GM21528 (cell line): ENCODE results near the gene KIFC3.
"Not testable (repeated sequence)": the region's sequence is repeated elsewhere in the genome, so short reads cannot be mapped to it uniquely, and the experiment has no call there.

Source experiments
- ATAC-seq: cut with Tn5 transposase; IDR thresholded peaks from one replicate; pipeline ENCODE4 v1.9.1; 2021; ENCODE audit warnings: mild to moderate bottlenecking, moderate library complexity; ENCODE audit not compliant: unreplicated experiment, low FRiP score

Gene KIFC3, protein sequence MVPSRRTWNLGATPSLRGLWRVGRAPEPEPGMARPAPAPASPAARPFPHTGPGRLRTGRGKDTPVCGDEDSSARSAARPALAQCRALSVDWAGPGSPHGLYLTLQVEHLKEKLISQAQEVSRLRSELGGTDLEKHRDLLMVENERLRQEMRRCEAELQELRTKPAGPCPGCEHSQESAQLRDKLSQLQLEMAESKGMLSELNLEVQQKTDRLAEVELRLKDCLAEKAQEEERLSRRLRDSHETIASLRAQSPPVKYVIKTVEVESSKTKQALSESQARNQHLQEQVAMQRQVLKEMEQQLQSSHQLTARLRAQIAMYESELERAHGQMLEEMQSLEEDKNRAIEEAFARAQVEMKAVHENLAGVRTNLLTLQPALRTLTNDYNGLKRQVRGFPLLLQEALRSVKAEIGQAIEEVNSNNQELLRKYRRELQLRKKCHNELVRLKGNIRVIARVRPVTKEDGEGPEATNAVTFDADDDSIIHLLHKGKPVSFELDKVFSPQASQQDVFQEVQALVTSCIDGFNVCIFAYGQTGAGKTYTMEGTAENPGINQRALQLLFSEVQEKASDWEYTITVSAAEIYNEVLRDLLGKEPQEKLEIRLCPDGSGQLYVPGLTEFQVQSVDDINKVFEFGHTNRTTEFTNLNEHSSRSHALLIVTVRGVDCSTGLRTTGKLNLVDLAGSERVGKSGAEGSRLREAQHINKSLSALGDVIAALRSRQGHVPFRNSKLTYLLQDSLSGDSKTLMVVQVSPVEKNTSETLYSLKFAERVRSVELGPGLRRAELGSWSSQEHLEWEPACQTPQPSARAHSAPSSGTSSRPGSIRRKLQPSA

DNA sequence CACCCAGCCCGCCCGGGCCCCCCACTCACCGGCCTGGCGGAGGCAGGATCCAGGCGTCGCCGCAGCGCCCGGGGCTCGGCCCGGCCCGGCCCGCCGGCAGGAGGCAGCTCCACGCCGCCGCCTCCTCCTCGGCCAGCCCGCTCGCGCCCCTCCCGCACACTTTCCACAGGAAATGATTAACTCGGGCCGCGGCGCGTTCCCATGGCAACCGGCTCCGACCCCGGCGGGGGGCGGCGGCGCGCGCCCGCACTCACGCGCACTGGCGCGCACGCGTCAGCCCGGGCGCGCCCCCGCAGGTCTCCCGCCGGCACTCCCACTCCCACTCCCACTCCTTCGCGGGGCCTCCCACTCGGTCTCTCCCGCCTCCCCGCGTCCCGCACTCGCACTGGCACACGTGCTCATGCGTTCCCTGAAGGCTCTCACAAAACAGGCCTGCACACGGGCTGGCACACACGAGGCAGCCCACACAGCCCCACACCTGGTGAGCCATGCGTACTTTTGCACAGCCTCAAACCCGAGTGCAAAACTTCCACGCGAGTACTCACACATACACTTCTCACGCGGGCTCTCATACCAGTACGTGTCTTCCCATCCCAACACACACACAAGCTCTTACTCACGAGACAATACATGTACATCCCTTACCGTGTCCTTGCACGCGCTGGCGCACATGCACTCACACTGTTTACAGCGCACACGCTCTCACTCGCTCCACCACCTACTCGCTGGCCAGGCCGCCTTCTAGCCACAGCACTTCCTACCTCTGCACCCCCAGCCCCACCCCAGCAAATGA, at the start of gene KIFC3:
Gene KIFC3 (minus strand): TSS at position 151 of the 793 bp plus-strand sequence. CDS start 4,248 bp downstream, outside the sequence.
- no peak for ATAC-seq

GRCh38 chr16:57848181-57848580, 45.9 kb upstream of the KIFC3 start:
- ATAC-seq, result no peak

DNA sequence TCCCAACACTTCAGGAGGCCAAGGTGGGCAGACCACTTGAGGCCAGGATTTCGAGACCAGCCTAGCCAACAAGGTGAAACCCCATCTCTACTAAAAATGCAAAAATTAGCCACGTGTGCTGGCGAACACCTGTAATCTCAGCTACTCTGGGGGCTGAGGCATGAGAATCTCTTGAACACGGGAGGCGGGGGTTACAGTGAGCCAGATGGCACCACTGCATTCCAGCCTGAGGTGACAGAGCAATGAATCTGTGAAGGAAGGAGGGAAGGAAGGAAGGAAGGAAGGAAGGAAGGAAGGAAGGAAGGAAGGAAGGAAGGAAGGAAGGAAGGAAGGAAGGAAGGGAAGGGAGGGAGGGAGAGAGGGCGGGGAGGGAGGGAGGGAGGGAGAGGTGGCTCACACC, 44.6 kb upstream of the KIFC3 start:
- not testable (repeated sequence) for ATAC-seq

DNA sequence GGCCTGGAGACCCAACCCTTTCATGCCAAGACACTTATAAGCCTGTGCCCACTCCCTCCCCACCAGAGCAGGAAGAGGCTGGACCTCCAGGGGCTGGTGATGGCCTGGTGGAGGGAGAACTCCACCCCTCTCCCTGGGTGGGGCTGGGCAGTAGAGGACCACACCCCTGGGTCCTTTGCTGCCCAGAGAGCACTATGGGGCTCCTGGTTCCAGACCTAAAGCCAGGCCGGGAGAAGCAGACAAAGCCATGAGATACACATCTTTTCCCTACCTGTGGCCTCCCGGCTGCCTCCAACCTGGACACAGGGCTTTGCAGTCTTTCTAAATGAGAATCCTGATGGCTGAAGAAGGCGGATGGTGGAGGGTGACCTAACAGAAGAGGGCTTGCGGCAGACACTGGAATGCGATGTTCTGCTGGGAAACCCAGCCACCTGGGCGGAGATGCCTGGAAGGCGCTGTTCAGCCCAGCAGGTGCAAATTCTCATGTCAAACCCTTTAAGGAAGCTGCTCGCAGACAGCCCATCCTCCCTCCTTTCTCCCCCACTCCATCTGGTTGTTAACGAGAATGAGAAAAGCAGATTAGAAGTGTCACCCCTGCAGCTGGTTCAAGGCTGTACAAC, 43.9 kb upstream of the KIFC3 start:
- ATAC-seq, result no peak

DNA sequence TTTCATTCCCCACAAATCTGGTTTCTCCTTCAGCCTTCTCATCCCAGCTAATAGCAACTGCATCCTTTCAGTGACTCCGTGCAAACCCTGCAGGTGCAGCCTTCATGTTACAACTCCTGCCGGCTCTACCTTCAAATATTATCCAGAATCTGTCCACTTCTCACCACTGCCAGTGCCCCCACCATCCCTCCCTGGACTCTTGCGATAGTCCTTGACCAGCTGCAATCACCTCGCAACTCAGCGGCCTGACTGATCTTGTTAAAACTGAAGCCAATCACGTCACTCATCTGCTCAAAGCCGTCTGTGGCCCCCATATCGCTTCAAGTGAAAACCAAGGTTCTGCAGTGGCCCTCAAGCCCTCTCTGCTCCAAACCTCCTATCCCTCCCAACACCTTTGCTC, 42.8 kb upstream of the KIFC3 start:
- no peak for ATAC-seq

- ATAC-seq, result no peak
Observed at GRCh38 chr16:57844416-57845030, 42.2 kb upstream of the KIFC3 start.

- no peak for ATAC-seq
Observed at GRCh38 chr16:57843400-57843799, 41.1 kb upstream of the KIFC3 start.

DNA sequence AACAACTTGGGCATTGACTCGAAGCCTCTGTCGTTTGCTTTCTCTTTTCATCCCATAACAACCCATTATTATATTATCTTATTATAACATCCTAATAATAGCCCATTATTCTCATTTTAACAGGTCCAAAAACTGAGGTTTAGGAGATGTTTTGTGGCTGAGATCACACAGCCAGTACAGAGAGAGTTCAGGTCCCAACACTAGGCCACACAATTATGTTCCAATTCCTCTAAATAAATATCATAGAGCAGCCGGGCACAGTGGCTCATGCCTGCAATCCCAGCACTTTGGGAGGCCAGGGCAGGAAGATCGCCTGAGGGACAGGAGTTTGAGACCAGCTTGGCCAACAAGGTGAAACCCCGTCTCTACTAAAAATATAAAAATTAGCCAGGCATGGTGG, 40.3 kb upstream of the KIFC3 start:
- no peak for ATAC-seq

GRCh38 chr16:57840833-57841232, 38.5 kb upstream of the KIFC3 start:
- ATAC-seq, result no peak

GRCh38 chr16:57838161-57838560, 35.9 kb upstream of the KIFC3 start:
- ATAC-seq, result no peak

- ATAC-seq, result no peak
Observed at GRCh38 chr16:57837305-57838125, 35.2 kb upstream of the KIFC3 start.

DNA sequence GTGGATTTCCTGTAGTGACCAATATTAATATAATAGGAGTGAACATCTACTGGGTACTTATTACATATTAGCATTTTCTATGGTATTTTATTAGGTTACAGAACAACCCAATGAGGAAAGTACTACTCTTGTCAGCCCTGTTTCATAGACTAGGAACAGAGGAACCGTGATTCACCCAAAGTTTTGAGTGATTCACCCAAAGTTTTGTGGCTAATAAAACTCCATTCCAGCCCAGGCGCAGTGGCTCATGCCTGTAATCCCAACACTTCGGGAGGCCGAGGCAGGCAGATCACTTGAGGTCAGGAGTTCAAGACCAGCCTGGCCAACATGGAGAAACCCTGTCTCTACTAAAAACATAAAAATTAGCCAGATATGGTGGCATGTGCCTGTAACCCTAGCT, 33.1 kb upstream of the KIFC3 start:
- ATAC-seq, result not testable (repeated sequence)

GRCh38 chr16:57834936-57835335, 32.6 kb upstream of the KIFC3 start:
- ATAC-seq, result no peak

- no peak for ATAC-seq
Observed at GRCh38 chr16:57830890-57831484, 28.7 kb upstream of the KIFC3 start.

GRCh38 chr16:57829969-57830360, 27.7 kb upstream of the KIFC3 start:
- ATAC-seq, result no peak

GRCh38 chr16:57828272-57829161, 26.2 kb upstream of the KIFC3 start:
- no peak for ATAC-seq

DNA sequence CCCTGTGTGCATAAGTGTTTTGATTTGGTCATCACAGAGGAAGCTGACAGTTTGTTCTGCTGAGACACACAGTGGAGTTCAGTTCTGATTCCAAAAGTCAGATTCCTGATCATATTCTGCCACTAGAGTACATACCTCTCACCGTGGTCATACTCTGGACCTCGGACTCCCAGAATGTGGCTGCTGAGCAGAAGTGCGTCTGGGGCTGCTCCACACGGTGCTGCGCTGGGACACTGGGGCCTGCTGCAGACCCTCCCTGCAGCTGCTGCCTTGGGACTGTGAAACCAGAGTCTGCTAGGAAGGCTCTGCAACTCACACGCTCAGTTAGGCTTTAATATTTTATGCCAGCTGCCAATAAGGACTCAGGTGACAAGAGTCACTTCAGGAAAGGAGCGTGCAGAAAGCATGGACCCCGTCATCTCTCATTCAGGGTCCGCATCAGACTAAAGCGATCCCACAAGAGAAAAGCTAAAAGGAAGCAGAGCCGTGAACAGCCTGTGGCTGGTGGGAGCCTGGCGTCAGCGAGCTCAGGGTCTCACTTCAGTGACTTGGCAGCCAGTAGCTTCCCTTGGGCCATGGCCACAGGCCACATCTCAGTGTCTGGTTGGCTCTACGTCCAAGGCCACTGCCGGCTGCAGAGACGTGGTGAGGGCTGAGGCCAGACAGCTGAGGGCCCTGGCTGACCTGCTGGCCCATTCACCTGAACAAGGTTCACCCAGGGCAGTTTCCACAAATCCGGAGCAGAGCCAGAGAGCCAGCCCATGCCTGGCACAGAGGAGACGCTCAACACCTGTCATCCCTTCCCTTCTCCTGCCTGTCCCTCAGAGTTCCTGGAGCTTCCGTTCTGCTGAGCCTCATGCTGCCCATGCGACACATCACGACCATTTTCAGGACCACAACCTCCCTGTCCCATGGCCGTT, 24.7 kb upstream of the KIFC3 start:
- no peak for ATAC-seq
